Osteoblast (primary cell): ENCODE measurements around the gene WIPF1. TPM values are rescaled to one million over a fixed set of nuclear protein-coding genes. Genes with fewer than 3 reads are reported as not detected.

Source experiments
- DNase-seq: peaks from one replicate; pipeline ENCODE4 v3.0.0; 2011; ENCODE audit warnings: low spot score, mixed read lengths; ENCODE audit not compliant: insufficient read length; ENCODE audit errors: missing footprints
- H2AFZ ChIP-seq: 2 replicates; pipeline ENCODE4 v1.6.0; 2011; ENCODE audit warnings: mild to moderate bottlenecking, low read length
- H3K27ac ChIP-seq: 2 replicates; pipeline ENCODE4 v1.5.1; 2011; ENCODE audit warnings: mild to moderate bottlenecking, low read depth, low read length, moderate library complexity
- H3K27me3 ChIP-seq: 2 replicates; pipeline ENCODE4 v1.6.0; 2012; ENCODE audit warnings: mild to moderate bottlenecking, control low read depth, inconsistent platforms, low read length, moderate library complexity; ENCODE audit not compliant: insufficient read depth
- H3K36me3 ChIP-seq: 2 replicates; pipeline ENCODE4 v1.5.1; 2011; ENCODE audit warnings: mild to moderate bottlenecking, low read length, control low read depth, moderate library complexity; ENCODE audit not compliant: insufficient read depth
- H3K4me1 ChIP-seq: 2 replicates; pipeline ENCODE4 v1.5.1; 2011; ENCODE audit warnings: mild to moderate bottlenecking, low read length, control low read depth, moderate library complexity; ENCODE audit not compliant: insufficient read depth
- H3K4me2 ChIP-seq: 2 replicates; pipeline ENCODE4 v1.6.0; 2011; ENCODE audit warnings: mild to moderate bottlenecking, low read length; ENCODE audit not compliant: insufficient read depth
- H3K4me3 ChIP-seq: fragments of 200-600 bp; sonication (generic); 3 replicates; pipeline ENCODE4 v1.5.1; 2012; ENCODE audit warnings: mild to moderate bottlenecking, low read length, inconsistent platforms; ENCODE audit not compliant: insufficient read depth
- H3K79me2 ChIP-seq: 2 replicates; pipeline ENCODE4 v1.6.0; 2012; ENCODE audit warnings: mild to moderate bottlenecking, low read length, control low read depth, inconsistent platforms; ENCODE audit not compliant: insufficient read depth
- H3K9me3 ChIP-seq: 2 replicates; pipeline ENCODE4 v1.5.1; 2011; ENCODE audit warnings: low read depth, low read length, control low read depth
- H4K20me1 ChIP-seq: 2 replicates; pipeline ENCODE4 v1.6.0; 2012; ENCODE audit warnings: mild to moderate bottlenecking, low read length, control low read depth; ENCODE audit not compliant: insufficient read depth
- total RNA-seq: library from RNA; depleted of rRNA; stranded (reverse); fragments of >200 nt; gene quantifications from 2 replicates; pipeline ENCODE4 v1.2.3, GENCODE V29; 2012
- TF ChIP-seq, protein P1 (sequence below): IDR thresholded peaks from 2 replicates; pipeline ENCODE4 v1.5.1; 2011; ENCODE audit warnings: mild to moderate bottlenecking, low read depth, low read length, moderate library complexity; ENCODE audit errors: extremely low read depth

Gene WIPF1
- total RNA-seq, 1 donor: 17.7 TPM

DNA sequence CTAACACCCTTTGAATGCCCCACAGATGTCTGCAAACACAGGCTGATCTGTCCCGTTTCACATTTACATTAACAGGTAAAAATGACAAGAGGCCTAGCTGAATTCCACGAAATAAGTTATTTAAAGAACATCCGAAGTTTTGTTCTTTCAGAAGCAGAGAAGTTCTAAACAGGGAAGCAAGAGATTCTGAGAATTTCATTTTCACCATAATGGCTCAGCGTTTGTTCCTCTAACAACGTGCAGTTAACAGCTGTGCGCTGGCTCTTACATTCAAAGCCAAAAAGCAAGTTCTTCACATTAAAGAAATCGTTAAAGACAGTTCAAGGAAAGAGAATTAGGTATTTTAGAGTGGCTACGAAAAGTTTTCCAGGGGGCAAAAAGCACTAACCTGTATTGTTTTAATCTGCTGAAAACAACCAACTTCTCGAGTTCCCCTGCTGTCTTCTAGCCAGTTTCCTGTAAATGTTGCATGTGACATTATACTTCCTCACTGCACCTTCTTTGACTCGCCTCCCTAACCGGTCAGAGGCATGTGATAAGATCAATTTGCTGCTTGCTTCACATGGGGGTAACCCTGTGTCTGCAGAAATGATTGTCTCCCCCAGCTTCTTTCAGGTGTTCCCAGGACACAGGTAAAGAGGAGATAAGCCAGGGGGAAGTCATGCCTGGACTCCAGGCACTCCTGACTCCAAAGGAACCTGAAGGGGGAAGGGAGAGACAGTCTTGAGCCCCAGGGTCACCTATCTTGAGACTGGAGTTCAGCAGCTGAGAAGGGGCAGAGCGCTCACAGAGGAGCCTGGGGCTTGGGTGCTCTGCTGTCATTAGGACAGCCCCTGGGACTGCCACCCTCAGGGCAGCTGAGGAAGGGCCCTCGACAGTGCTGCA, 36.8 kb upstream of the WIPF1 start:
- Histone ChIP-seq H3K79me2 (peaks cover 44% of the 10 kb centered on the region), H3K4me1 (peaks cover 66% of the 10 kb centered on the region), H4K20me1 (no peaks in the 10 kb centered on the region), H3K27ac (peak overlapping the region; percentile 83), H3K4me2 (peak overlapping the region; percentile 61), H3K36me3 (peaks cover 3% of the 10 kb centered on the region), H3K27me3 (no peaks in the 10 kb centered on the region), H2AFZ (peak overlapping the region; percentile 16), H3K4me3 (no peak overlapping the region), H3K9me3 (no peaks in the 10 kb centered on the region)
- DNase-seq: no peak
- TF ChIP-seq, protein P1, sequence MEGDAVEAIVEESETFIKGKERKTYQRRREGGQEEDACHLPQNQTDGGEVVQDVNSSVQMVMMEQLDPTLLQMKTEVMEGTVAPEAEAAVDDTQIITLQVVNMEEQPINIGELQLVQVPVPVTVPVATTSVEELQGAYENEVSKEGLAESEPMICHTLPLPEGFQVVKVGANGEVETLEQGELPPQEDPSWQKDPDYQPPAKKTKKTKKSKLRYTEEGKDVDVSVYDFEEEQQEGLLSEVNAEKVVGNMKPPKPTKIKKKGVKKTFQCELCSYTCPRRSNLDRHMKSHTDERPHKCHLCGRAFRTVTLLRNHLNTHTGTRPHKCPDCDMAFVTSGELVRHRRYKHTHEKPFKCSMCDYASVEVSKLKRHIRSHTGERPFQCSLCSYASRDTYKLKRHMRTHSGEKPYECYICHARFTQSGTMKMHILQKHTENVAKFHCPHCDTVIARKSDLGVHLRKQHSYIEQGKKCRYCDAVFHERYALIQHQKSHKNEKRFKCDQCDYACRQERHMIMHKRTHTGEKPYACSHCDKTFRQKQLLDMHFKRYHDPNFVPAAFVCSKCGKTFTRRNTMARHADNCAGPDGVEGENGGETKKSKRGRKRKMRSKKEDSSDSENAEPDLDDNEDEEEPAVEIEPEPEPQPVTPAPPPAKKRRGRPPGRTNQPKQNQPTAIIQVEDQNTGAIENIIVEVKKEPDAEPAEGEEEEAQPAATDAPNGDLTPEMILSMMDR: no peak

DNA sequence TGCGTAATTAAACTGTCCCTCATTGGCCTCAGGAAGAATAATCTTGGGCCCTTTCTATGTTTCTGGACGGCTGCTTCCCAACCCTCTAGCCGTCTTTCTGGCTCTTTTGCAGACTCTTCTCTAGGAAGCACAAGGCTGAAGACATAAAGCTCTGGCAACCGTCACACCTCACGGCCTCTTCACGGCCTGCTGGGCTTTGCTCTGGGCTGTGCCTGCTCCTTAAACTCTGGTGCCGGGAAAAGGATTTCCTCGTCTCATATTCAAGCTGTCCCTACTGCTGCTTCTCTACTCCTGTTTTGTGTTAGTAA, 36.0 kb upstream of the WIPF1 start:
- no peak for DNase-seq
- TF ChIP-seq, protein P1: no peak
- peaks cover 4% of the 10 kb centered on the region for H3K36me3 ChIP-seq
- H3K4me3 ChIP-seq: no peak overlapping the region
- peak overlapping the region; percentile 61 for H3K4me2 ChIP-seq
- peak overlapping the region; percentile 83 for H3K27ac ChIP-seq
- no peaks in the 10 kb centered on the region for H4K20me1 ChIP-seq
- no peaks in the 10 kb centered on the region for H3K9me3 ChIP-seq
- H3K79me2 ChIP-seq: peaks cover 40% of the 10 kb centered on the region
- H2AFZ ChIP-seq: peak overlapping the region; percentile 70
- peaks cover 66% of the 10 kb centered on the region for H3K4me1 ChIP-seq
- H3K27me3 ChIP-seq: no peaks in the 10 kb centered on the region

GRCh38 chr2:174632841-174633622, 35.4 kb upstream of the WIPF1 start:
- Histone ChIP-seq H4K20me1 (no peaks in the 10 kb centered on the region), H3K79me2 (peaks cover 42% of the 10 kb centered on the region), H3K4me1 (peaks cover 66% of the 10 kb centered on the region), H3K9me3 (no peaks in the 10 kb centered on the region), H2AFZ (peak overlapping the region; percentile 70), H3K4me3 (peak overlapping the region; percentile 14), H3K27me3 (no peaks in the 10 kb centered on the region), H3K36me3 (peaks cover 4% of the 10 kb centered on the region), H3K27ac (peak overlapping the region; percentile 83), H3K4me2 (peak overlapping the region; percentile 61)
- DNase-seq: peak; percentile 39
- TF ChIP-seq, protein P1: no peak
